Measurements from ENCODE around the gene NUP214. TPM values are rescaled to one million over a fixed set of nuclear protein-coding genes. Genes with fewer than 3 reads are reported as not detected.

The NUP214 gene
- polyA plus RNA-seq, 1 of the 3 experiments (the other 2 are of a cell fraction): 8.0 TPM

DNA sequence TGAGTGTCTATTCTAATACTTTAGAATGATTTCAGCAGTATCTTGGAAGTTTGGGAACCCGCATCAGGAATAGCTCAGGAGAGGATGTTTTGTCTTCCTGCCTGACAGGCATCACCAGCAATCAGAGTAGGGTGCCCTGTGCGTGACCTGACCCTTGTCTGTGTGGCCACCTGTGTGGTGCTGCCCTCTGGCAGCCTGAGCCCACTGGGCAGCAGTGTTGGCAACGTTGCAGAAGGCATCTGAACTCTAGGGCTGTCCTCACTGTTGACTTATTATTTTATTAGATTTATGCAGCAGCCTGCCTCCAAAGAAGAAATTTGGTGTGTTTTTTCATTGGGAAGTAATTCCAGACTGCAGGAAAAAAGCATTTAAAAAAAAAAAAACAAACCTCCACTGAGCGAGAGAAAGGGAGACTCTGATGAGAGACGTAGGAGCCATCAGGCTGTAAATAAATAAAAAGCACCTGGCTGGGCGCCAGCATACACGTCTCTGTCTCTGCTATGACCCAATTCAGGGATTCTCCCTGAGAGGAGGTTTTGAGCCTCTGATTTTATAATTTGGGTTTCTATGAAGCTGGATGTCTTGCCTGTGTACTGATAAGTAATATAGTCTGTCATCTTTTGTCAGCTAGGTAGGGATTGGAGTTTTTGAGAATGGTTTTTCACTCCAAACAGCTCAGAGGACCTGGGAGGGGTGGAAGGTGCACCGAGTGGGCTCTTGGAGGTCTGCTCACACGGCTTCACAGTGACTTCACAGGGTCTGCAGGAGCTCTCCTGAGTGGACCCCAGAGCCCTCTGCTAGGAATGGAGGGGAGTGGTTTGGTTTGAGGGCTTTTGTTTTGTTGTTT, 101.9 kb downstream of the NUP214 start:
- ChIA-PET CTCF (interaction anchor here (1.0 to 2.2 kb wide), 4 partner anchors 9 to 123 kb away, joined by 5 to 8 read pairs (median 6); partner anchors contain the start of gene FAM78A), POLR2A (no interaction called here)

More for the DNA sequence above, 101.9 kb downstream of the NUP214 start:
- peak; percentile 50 for DNase-seq
- no peak for TF ChIP-seq RCOR1 (IDR thresholded peaks at IDR 0.05; ENCODE audit: low read length)
- TF ChIP-seq, protein P1, sequence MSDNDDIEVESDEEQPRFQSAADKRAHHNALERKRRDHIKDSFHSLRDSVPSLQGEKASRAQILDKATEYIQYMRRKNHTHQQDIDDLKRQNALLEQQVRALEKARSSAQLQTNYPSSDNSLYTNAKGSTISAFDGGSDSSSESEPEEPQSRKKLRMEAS (IDR thresholded peaks at IDR 0.05; ENCODE audit: low read depth): no peak
- TF ChIP-seq JUND (IDR thresholded peaks at IDR 0.05): no peak
- TF ChIP-seq ELF1 (IDR thresholded peaks at IDR 0.05): no peak
- TF ChIP-seq, protein P2, sequence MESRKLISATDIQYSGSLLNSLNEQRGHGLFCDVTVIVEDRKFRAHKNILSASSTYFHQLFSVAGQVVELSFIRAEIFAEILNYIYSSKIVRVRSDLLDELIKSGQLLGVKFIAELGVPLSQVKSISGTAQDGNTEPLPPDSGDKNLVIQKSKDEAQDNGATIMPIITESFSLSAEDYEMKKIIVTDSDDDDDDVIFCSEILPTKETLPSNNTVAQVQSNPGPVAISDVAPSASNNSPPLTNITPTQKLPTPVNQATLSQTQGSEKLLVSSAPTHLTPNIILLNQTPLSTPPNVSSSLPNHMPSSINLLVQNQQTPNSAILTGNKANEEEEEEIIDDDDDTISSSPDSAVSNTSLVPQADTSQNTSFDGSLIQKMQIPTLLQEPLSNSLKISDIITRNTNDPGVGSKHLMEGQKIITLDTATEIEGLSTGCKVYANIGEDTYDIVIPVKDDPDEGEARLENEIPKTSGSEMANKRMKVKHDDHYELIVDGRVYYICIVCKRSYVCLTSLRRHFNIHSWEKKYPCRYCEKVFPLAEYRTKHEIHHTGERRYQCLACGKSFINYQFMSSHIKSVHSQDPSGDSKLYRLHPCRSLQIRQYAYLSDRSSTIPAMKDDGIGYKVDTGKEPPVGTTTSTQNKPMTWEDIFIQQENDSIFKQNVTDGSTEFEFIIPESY (IDR thresholded peaks at IDR 0.05; ENCODE audit: borderline replicate concordance, low read depth): no peak
- TF ChIP-seq, protein P3, sequence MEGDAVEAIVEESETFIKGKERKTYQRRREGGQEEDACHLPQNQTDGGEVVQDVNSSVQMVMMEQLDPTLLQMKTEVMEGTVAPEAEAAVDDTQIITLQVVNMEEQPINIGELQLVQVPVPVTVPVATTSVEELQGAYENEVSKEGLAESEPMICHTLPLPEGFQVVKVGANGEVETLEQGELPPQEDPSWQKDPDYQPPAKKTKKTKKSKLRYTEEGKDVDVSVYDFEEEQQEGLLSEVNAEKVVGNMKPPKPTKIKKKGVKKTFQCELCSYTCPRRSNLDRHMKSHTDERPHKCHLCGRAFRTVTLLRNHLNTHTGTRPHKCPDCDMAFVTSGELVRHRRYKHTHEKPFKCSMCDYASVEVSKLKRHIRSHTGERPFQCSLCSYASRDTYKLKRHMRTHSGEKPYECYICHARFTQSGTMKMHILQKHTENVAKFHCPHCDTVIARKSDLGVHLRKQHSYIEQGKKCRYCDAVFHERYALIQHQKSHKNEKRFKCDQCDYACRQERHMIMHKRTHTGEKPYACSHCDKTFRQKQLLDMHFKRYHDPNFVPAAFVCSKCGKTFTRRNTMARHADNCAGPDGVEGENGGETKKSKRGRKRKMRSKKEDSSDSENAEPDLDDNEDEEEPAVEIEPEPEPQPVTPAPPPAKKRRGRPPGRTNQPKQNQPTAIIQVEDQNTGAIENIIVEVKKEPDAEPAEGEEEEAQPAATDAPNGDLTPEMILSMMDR (IDR thresholded peaks at IDR 0.05): no peak
- TF ChIP-seq NFIC (IDR thresholded peaks at IDR 0.05; ENCODE audit: borderline replicate concordance): no peak
- TF ChIP-seq MXI1 (IDR thresholded peaks at IDR 0.05; ENCODE audit: low read depth, low read length): no peak
- no peak for TF ChIP-seq YY1 (IDR thresholded peaks at IDR 0.05; ENCODE audit: low read depth)
- TF ChIP-seq SMC3 (IDR thresholded peaks at IDR 0.05; ENCODE audit: low read depth, low read length): no peak
- TF ChIP-seq, protein P4, sequence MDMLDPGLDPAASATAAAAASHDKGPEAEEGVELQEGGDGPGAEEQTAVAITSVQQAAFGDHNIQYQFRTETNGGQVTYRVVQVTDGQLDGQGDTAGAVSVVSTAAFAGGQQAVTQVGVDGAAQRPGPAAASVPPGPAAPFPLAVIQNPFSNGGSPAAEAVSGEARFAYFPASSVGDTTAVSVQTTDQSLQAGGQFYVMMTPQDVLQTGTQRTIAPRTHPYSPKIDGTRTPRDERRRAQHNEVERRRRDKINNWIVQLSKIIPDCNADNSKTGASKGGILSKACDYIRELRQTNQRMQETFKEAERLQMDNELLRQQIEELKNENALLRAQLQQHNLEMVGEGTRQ (IDR thresholded peaks at IDR 0.05; ENCODE audit: borderline replicate concordance, low read depth, low read length): no peak
- TF ChIP-seq, protein P5, sequence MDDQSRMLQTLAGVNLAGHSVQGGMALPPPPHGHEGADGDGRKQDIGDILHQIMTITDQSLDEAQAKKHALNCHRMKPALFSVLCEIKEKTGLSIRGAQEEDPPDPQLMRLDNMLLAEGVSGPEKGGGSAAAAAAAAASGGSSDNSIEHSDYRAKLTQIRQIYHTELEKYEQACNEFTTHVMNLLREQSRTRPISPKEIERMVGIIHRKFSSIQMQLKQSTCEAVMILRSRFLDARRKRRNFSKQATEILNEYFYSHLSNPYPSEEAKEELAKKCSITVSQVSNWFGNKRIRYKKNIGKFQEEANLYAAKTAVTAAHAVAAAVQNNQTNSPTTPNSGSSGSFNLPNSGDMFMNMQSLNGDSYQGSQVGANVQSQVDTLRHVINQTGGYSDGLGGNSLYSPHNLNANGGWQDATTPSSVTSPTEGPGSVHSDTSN (IDR thresholded peaks at IDR 0.05): no peak
- no peak for TF ChIP-seq GABPA (IDR thresholded peaks at IDR 0.05; ENCODE audit: low read depth)
- TF ChIP-seq FOSL2 (IDR thresholded peaks at IDR 0.05; ENCODE audit: borderline replicate concordance, low read depth): no peak
- TF ChIP-seq GATA2 (CRISPR knock-in tag; IDR thresholded peaks at IDR 0.05): no peak
- TF ChIP-seq TCF12 (IDR thresholded peaks at IDR 0.05): no peak
- TF ChIP-seq MEF2A (IDR thresholded peaks at IDR 0.05; ENCODE audit: borderline replicate concordance, low read depth): no peak
- no peak for TF ChIP-seq TAF1 (IDR thresholded peaks at IDR 0.05; ENCODE audit: borderline replicate concordance, low read depth, low read length)
- no peak for TF ChIP-seq TEAD4 (IDR thresholded peaks at IDR 0.05; ENCODE audit: borderline replicate concordance, insufficient read depth)
- no peak for TF ChIP-seq RAD21 (IDR thresholded peaks at IDR 0.05; ENCODE audit: low read length)
- Histone ChIP-seq H3F3A (replicated peaks; ENCODE audit: insufficient read depth) (no peaks in the 10 kb centered on the region), H3K9me3 (no peaks in the 10 kb centered on the region), H2AFZ (ENCODE audit: low read depth) (no peak overlapping the region), H3K27ac (ENCODE audit: low read depth in 2 of 2, low read length in 1 of 2) (peak overlapping the region in 1 of 2 experiments; percentile 74; a peak in 2 of 4 replicates), H3K9ac (no peak overlapping the region), H3K36me3 (replicated peaks in 1 of 2; ENCODE audit: control insufficient read depth in 1 of 2, insufficient read depth in 2 of 2, low read length in 1 of 2) (peaks cover 15 to 52% of the 10 kb centered on the region in 2 experiments), H3K4me2 (no peak overlapping the region), H3K4me1 (ENCODE audit: control insufficient read depth in 1 of 2, insufficient read depth in 2 of 2, low read depth in 1 of 2, low read length in 1 of 2) (peaks cover 0 to 26% of the 10 kb centered on the region in 2 experiments; a peak in 2 of 4 replicates), H3K4me3 (ENCODE audit: low read depth in 2 of 2, low read length in 1 of 2) (no peak overlapping the region), H3K9me2 (no peaks in the 10 kb centered on the region), H4K20me1 (ENCODE audit: insufficient read depth) (no peaks in the 10 kb centered on the region), H3K79me2 (ENCODE audit: insufficient read depth) (no peaks in the 10 kb centered on the region), H3K27me3 (ENCODE audit: insufficient read depth) (no peaks in the 10 kb centered on the region)
- WGBS (ENCODE audit: low lambda C conversion rate): 67% methylated on average over 9 of the region's 9 CpGs

Data from SK-N-SH (cell line).